Hematopoietic multipotent progenitor cell treated with erythropoietin and hydrocortisone succinate and interleukin-3 and kit ligand, for 15 days (in vitro differentiated cells): ENCODE results near the gene SIGLECL1.
"Not testable (repeated sequence)": the region's sequence is repeated elsewhere in the genome, so short reads cannot be mapped to it uniquely, and the experiment has no call there.

Experiments
- DNase-seq: peaks from one replicate; pipeline ENCODE4 v3.0.0-alpha.2; 2015; ENCODE audit warnings: low spot score

SIGLECL1 gene

DNA sequence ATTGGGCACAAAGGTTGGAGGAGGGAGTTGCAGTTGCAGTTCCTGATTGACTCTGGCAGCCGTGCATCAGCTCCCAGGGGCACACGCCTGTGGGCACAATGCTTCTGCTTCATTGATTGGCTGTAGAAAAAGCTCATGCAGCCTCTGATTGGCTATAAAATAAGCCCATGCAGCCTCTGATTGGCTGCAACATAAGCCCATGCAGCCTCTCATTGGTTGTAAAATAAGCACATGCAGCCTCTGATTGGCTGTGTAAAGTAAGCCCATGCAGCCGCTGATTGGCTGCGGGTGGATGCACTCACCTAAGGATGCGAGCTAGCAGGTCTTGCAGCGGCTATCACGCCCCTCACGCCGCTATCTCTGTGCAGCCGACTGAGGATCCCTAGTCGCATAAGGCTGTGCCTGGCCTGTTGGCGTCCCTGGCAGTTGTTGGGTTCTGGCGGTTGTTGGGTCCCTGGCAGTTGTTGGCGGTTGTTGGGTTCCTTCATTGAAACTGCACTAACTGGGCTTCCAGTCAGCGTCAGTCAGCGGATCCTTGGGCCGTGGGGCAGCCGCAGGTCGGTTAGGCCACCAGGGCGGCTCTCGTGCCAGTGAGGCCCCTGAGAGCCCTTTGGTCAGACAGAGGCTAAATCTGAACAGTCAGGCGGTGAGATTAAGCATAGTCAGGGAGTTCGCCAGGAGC lies at the start of gene SIGLECL1:
Gene SIGLECL1, plus strand, starts transcription at position 295 of the 682 bp plus-strand sequence. CDS start 12,993 bp downstream, outside the sequence.
- DNase-seq: no peak

GRCh38 chr19:51201712-51202111 lies 49.2 kb upstream of the SIGLECL1 start:
- DNase-seq: no peak

DNA sequence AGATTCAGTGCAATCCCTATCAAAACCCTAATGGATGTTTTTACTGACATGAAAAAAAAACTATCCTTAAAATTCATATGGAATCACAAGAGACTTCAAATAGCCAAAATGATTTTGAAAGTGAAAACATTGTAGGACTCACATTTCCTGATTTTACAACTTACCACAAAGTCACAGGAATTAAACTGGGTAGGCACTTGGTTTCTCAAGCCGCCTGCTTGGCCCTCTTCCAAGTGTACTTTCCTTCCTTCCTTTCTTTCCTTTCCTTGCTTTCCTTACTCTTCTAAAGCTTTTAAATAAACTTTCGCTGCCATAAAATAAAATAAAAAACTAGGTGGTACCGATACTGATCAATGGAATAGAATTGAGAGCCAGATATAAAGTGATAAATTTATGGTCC lies 47.0 kb upstream of the SIGLECL1 start:
- no peak for DNase-seq

GRCh38 chr19:51204321-51204720 lies 46.6 kb upstream of the SIGLECL1 start:
- no peak for DNase-seq

GRCh38 chr19:51207747-51208146 lies 43.1 kb upstream of the SIGLECL1 start:
- no peak for DNase-seq

DNA sequence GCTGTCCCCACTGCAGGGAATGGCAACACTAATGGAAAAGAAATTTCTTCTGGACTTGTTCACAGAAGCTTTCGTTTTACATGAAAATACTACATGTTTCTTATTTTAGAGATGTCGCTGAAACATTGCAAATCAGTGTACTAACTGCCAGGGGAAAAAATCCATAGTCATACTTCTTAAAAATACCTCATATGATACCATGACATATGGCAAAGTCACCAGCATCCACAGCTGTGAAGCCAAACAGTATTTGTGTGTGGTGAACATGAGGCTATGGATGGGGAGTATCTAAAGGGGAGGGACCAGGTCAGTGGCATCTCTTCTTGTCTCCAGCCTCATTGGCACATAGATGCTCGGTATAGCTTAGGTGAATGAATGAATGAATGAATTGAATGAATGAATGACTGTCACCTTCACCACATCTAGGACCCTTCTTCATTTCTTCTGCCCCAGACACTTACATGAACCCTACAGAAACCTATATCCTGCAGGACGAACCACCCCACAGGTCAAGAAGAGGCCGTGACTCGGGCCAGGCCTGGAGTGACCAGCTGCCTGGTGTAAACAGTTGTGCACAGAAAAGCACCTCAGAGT lies 40.6 kb upstream of the SIGLECL1 start:
- DNase-seq: no peak

DNA sequence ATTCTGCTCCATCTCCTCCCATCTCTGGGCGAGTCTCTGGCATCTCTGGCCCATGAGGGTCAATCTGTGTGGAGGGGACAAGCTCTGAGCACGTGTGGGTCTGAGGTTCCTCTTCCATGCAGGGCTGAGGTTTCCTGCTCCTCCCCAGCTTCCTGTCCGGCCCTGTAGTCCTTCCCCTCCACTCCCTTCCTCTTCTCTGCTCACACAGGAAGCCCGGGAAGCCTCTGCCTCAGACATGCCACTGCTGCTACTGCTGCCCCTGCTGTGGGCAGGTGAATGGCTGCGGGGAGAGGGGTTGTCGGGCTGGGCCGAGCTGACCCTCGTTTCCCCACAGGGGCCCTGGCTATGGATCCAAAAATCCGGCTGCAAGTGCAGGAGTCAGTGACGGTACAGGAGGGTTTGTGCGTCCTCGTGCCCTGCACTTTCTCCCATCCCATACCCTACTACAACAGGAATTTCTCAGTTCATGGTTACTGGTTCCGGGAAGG lies 40.0 kb upstream of the SIGLECL1 start:
- not testable (repeated sequence) for DNase-seq

DNA sequence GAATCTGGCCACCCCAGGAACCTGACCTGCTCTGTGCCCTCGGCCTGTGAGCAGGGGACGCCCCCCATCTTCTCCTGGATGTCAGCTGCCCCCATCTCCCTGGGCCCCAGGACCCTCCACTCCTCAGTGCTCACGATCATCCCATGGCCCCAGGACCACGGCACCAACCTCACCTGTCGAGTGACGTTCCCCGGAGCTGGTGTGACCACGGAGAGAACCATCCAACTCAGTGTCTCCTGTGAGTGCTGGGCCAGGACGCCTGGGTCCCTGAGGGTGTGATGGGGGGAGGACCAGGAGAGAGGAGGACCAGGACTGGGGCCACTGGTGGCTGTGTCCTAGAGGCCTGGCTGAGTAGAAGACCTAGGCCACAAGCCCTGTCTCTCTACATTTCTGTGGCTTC lies 39.0 kb upstream of the SIGLECL1 start:
- DNase-seq: no peak

DNA sequence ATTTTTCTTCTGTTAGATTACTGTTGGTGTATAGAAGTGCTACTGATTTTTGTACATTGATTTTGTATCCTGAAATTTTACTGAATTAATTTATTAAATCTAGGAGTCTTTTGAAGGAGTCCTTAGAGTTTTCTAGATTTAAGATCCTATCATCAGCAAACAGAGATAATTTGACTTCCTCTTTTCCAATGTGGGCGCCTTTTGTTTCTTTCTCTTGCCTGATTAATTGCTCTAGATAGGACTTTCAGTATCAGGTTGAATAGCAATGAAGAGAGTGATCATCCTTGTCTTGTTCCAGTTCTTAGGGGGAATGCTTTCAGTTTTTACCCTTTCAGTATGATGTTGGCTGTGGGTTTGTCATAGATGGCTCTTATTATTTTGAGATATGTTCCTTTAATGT lies 31.6 kb upstream of the SIGLECL1 start:
- DNase-seq: no peak

GRCh38 chr19:51219971-51220370 lies 30.9 kb upstream of the SIGLECL1 start:
- DNase-seq: no peak

- no peak for DNase-seq
Measured at GRCh38 chr19:51220996-51221395, 29.9 kb upstream of the SIGLECL1 start.

DNA sequence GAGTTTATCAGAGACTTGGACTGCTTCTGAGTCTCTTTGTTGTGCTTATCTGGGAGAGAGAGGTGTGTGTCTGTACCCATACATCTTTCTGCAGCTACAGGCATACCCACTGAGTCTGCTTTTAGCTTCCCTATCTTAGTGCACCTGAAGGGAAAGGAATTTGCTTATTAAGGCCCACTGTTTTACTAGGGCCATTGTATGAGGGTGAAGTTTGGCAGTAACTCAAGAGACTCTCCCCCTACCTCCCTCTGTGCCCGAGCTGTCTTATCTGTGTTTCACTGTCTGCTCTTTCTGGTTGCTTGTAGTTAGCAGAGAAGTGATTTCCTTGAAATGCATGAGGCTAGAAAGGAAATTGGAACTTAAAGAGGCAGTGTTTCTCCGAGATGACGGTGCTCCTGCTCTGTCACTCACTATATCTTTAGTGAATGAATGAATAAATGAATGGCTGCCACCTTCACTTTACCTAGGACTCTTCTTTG lies 26.7 kb upstream of the SIGLECL1 start:
- DNase-seq: no peak

- not testable (repeated sequence) for DNase-seq
Measured at GRCh38 chr19:51224898-51225393, 25.9 kb upstream of the SIGLECL1 start, which contains the start of gene CD33. CD33 (plus strand) TSS chr19:51225080; CDS start chr19:51225119, 39 bp downstream.

DNA sequence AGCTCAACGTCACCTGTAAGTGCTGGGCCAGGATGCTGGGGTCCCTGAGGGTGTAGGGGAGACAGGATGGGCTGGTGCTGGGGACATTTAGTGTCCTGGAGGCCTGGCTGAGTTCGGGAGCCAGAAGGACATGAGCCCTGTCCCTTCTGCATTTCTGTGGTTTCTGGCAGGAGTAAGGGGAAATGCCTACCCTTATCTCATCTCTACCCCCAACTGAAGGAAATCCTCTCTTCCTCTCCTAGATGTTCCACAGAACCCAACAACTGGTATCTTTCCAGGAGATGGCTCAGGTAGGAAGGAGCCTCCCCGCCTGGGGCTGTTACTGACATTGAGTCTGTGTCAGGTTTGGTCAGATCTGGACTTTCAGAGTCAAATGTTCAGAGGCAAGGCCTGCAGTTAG lies 24.8 kb upstream of the SIGLECL1 start:
- no peak for DNase-seq

GRCh38 chr19:51227326-51227725 lies 23.6 kb upstream of the SIGLECL1 start:
- no peak for DNase-seq

- DNase-seq: no peak
Measured at GRCh38 chr19:51227966-51228365, 22.9 kb upstream of the SIGLECL1 start.

DNA sequence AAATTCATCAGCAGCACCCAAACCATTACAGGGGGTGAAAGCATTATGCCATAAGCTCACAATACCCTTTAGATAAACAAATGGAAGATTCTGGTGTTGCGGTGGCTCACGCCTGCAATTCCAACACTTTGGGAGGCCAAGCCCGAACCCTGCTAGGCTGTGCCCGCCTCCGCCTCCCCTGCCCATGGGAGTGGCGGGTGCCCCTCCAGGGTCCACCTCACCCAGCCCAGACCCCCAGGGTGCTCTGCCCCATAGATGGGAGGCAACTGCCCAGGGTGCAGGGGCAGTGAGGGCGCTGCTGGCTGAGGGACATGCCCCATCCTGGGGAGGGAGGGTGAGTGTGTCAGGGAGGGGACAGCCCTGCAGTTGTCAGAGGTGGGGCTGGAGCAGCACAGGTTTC lies 10.0 kb upstream of the SIGLECL1 start:
- no peak for DNase-seq

- DNase-seq: no peak
Measured at GRCh38 chr19:51242881-51243630, 7.8 kb upstream of the SIGLECL1 start.

DNA sequence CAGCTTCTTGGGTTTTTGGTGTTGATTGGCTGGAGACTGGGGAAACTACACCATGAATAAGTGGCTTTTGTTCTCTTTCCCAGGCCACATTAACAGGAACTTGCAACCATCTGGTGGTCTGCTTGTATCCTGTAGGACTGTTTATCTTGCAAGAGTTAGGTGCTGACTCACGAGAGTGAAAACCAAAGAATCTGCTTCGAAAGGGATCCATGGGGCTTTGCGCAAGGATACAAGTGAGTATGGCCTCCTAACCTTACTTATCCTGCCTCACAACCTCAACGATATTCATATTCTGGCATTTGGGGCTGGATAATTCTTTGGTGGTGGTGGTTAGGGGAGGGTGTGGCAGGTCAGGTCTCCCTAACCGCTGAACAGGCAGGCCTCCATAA lies 4.7 kb upstream of the SIGLECL1 start:
- no peak for DNase-seq

GRCh38 chr19:51247972-51248590 lies 2.8 kb upstream of the SIGLECL1 start:
- no peak for DNase-seq

GRCh38 chr19:51251468-51251820 lies 564 bp downstream of the SIGLECL1 start:
- DNase-seq: no peak
